ENCODE data around the gene GPBAR1.

DNA sequence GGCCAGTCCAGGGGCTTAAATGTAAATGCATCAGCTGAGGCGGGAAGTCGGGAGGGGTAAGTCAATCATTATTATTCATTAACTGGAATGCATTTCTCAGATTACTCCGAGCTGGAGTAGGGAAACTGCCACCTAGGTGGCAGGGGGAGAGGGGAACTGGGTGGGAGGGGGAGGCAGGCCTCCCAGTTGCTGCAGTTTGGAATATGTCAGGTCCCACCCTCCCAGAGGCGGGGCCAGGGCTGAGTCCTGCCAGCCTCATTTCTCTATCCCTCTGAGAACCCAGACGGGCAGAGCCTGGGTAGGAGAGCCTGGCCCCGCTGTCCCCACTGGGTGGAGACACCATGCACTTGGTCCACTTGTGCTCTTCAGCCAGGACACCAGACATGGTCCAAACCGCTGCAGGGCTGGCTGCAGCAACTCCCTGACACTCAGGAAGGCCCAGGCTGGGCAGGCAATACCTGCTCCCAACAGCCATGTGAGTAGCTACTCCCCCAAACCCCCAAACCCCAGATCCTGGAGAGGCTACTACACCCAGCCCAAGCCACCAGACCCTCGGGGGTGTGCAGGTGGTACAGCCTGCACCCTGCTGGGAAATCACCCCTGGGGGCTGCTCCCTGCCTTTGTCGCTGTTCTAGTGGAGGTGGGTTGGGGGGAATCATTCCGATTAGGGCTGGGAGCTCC, at the start of gene GPBAR1:
- TF ChIP-seq POLR2AphosphoS5 (IDR thresholded peaks at IDR 0.05; ENCODE audit: low read depth) (no peak), SPI1 (IDR thresholded peaks at IDR 0.05; ENCODE audit: borderline replicate concordance, low read depth) (no peak)
- TF ChIP-seq, protein P1, sequence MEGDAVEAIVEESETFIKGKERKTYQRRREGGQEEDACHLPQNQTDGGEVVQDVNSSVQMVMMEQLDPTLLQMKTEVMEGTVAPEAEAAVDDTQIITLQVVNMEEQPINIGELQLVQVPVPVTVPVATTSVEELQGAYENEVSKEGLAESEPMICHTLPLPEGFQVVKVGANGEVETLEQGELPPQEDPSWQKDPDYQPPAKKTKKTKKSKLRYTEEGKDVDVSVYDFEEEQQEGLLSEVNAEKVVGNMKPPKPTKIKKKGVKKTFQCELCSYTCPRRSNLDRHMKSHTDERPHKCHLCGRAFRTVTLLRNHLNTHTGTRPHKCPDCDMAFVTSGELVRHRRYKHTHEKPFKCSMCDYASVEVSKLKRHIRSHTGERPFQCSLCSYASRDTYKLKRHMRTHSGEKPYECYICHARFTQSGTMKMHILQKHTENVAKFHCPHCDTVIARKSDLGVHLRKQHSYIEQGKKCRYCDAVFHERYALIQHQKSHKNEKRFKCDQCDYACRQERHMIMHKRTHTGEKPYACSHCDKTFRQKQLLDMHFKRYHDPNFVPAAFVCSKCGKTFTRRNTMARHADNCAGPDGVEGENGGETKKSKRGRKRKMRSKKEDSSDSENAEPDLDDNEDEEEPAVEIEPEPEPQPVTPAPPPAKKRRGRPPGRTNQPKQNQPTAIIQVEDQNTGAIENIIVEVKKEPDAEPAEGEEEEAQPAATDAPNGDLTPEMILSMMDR (IDR thresholded peaks at IDR 0.05; ENCODE audit: insufficient read depth, low read length): no peak

Data from HL-60 (cell line).